Endothelial cell (in vitro differentiated cells): ENCODE measurements around the gene SLC35A4. TPM values are rescaled to one million over a fixed set of nuclear protein-coding genes. Genes with fewer than 3 reads are reported as not detected.
A peak's percentile ranks its signal among the peaks of the same experiment; 100 is the strongest.

Experiments
- DNase-seq: peaks from one replicate; pipeline ENCODE4 v3.0.0; 2021; ENCODE audit warnings: low spot score
- H3K27ac Mint-ChIP-seq: one replicate; pipeline ENCODE4 v1.8.0; 2021; ENCODE audit warnings: mixed read lengths, inconsistent platforms; ENCODE audit not compliant: unreplicated experiment
- H3K27me3 Mint-ChIP-seq: one replicate; pipeline ENCODE4 v1.8.0; 2021; ENCODE audit warnings: mild to moderate bottlenecking, moderate library complexity, mixed read lengths, inconsistent platforms; ENCODE audit not compliant: unreplicated experiment
- H3K36me3 Mint-ChIP-seq: one replicate; pipeline ENCODE4 v1.8.0; 2021; ENCODE audit warnings: mild to moderate bottlenecking, low read depth, mixed read lengths, inconsistent platforms; ENCODE audit not compliant: unreplicated experiment
- H3K4me1 Mint-ChIP-seq: one replicate; pipeline ENCODE4 v1.8.0; 2021; ENCODE audit warnings: mild to moderate bottlenecking, mixed read lengths, inconsistent platforms; ENCODE audit not compliant: unreplicated experiment
- H3K4me3 Mint-ChIP-seq: one replicate; pipeline ENCODE4 v1.8.0; 2021; ENCODE audit warnings: mild to moderate bottlenecking, mixed read lengths, inconsistent platforms; ENCODE audit not compliant: unreplicated experiment
- H3K9me3 Mint-ChIP-seq: one replicate; pipeline ENCODE4 v1.8.0; 2021; ENCODE audit warnings: mixed read lengths, inconsistent platforms; ENCODE audit not compliant: unreplicated experiment
- CTCF ChIP-seq: fragments of 200-600 bp; sonication (generic); IDR thresholded peaks from one replicate; pipeline ENCODE4 v1.5.0; 2021; ENCODE audit warnings: antibody characterized with exemption; ENCODE audit not compliant: unreplicated experiment
- total RNA-seq: library from RNA; stranded (reverse); fragmentation: NEBNext Ultra II Directional; extraction: Animal tissue kit (Norgen Biotek cat#: 25700); gene quantifications from one replicate; pipeline ENCODE4 v1.2.1, GENCODE V29; 2021; ENCODE audit not compliant: unreplicated experiment

SLC35A4 gene
- total RNA-seq, 1 donor from 2014 or later: 91.2 TPM

DNA sequence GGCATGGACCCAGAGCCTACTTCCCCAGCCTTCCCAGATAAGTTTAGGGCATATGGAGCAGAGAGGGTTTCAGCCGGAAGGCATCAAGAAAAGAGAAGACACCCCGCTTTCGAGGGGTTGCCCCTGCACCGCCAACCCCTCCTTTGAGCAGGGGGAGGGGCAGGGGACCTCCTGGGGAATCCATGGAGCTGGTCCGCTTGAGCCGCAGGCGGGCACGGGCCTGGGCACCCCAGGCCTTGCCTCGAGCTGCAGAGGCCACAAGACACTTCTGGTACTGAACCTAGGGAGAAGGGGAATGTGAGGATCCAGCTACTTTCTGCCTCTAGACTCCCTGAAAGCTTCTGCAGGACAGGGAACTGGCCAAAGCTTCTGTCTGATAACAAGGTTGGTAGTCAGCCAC lies 6.1 kb upstream of the SLC35A4 start:
- peaks cover 27% of the 10 kb centered on the region for H3K27me3 Mint-ChIP-seq
- H3K27ac Mint-ChIP-seq: no peak overlapping the region
- H3K9me3 Mint-ChIP-seq: no peaks in the 10 kb centered on the region
- no peak for DNase-seq
- TF ChIP-seq CTCF: no peak
- H3K4me3 Mint-ChIP-seq: peak overlapping the region; percentile 93
- peaks cover 22% of the 10 kb centered on the region for H3K4me1 Mint-ChIP-seq
- peaks cover 27% of the 10 kb centered on the region for H3K36me3 Mint-ChIP-seq

- no peak overlapping the region for H3K27ac Mint-ChIP-seq
Observed at GRCh38 chr5:140560227-140560626, 4.4 kb upstream of the SLC35A4 start.

GRCh38 chr5:140561753-140562523 lies 2.7 kb upstream of the SLC35A4 start:
- no peak for TF ChIP-seq CTCF
- H3K9me3 Mint-ChIP-seq: no peaks in the 10 kb centered on the region
- no peak for DNase-seq
- H3K27me3 Mint-ChIP-seq: peaks cover 42% of the 10 kb centered on the region
- peaks cover 28% of the 10 kb centered on the region for H3K4me1 Mint-ChIP-seq
- H3K27ac Mint-ChIP-seq: no peak overlapping the region
- H3K4me3 Mint-ChIP-seq: peak overlapping the region; percentile 87
- peaks cover 31% of the 10 kb centered on the region for H3K36me3 Mint-ChIP-seq

More at GRCh38 chr5:140560227-140560626, 4.4 kb upstream of the SLC35A4 start:
- peaks cover 28% of the 10 kb centered on the region for H3K36me3 Mint-ChIP-seq
- peaks cover 34% of the 10 kb centered on the region for H3K4me1 Mint-ChIP-seq
- peaks cover 42% of the 10 kb centered on the region for H3K27me3 Mint-ChIP-seq
- H3K4me3 Mint-ChIP-seq: peak overlapping the region; percentile 11
- DNase-seq: no peak
- no peak for TF ChIP-seq CTCF
- H3K9me3 Mint-ChIP-seq: no peaks in the 10 kb centered on the region

DNA sequence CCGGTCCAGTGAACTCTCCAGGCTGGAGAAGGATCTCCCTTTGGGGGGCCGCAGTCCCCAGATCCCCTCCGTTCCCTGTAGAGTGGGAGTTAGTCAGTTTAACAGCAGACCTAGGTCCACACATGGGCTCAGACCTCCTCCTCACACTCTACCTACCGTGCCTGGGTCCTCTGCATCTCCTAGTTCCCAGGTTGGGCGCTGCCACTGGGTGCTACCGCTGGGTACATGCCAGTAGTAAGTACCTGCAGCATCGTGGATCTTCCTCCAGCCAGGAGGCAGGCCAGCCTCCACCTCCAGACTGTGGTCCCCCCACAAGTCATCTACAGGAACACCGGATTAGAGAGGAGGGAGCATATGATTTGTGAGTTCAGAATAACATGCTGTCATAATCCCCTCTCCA lies 1.0 kb upstream of the SLC35A4 start:
- Mint-ChIP-seq H3K9me3 (no peaks in the 10 kb centered on the region), H3K27me3 (peaks cover 40% of the 10 kb centered on the region), H3K4me3 (peak overlapping the region; percentile 94), H3K36me3 (peaks cover 37% of the 10 kb centered on the region), H3K4me1 (peaks cover 23% of the 10 kb centered on the region), H3K27ac (no peak overlapping the region)
- TF ChIP-seq CTCF: no peak
- DNase-seq: no peak

DNA sequence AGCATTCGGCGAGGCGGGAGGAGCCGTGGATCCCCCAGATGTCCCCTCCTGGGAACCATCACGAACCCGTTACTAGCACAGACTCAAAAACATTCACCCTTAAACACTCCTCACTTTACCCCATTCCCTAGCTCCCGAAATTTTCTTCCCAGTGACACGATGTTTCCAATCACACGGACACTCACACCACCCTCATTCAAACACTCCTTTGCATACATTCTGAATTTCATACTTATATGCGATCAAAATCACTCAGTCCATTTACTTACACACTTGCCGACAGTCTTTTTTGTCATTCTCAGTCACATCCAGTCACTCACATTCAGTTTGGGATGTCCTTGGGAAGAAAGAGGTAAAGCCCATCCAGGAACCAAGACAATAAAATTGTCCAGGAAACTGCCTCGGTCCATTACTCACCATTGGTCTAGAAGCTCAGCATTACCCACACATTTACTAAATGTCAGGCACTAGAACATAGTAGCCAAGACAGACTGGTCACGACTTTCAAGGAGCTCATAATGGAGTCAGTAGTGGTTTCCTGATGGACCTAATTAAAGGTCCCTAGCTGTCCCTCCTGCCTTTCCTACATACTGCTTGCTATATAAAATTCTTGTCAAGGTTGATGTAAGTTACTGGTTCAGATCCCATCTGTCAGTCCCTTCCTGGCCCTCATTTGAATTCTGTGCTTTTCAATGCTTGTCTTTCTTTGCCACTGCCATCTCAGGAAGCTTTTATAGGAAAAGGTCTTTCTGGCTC lies 574 bp downstream of the SLC35A4 start:
- H3K36me3 Mint-ChIP-seq: peaks cover 31% of the 10 kb centered on the region
- H3K9me3 Mint-ChIP-seq: no peaks in the 10 kb centered on the region
- peaks cover 23% of the 10 kb centered on the region for H3K4me1 Mint-ChIP-seq

More for the DNA sequence above, 574 bp downstream of the SLC35A4 start:
- H3K27ac Mint-ChIP-seq: peak overlapping the region; percentile 84
- H3K27me3 Mint-ChIP-seq: peaks cover 38% of the 10 kb centered on the region
- no peak for TF ChIP-seq CTCF
- H3K4me3 Mint-ChIP-seq: peak overlapping the region; percentile 99
- no peak for DNase-seq
